NCI-H510A treated with DMSO at 0.1 percent for 48 hours (cell line): ENCODE data around the gene EPB41L4A.
A peak's percentile ranks its signal among the peaks of the same experiment; 100 is the strongest.

ENCODE experiments used
- DNase-seq: peaks from one replicate; lab custom pipeline; 2025; lab: John Stamatoyannopoulos, UW

The EPB41L4A gene

DNA sequence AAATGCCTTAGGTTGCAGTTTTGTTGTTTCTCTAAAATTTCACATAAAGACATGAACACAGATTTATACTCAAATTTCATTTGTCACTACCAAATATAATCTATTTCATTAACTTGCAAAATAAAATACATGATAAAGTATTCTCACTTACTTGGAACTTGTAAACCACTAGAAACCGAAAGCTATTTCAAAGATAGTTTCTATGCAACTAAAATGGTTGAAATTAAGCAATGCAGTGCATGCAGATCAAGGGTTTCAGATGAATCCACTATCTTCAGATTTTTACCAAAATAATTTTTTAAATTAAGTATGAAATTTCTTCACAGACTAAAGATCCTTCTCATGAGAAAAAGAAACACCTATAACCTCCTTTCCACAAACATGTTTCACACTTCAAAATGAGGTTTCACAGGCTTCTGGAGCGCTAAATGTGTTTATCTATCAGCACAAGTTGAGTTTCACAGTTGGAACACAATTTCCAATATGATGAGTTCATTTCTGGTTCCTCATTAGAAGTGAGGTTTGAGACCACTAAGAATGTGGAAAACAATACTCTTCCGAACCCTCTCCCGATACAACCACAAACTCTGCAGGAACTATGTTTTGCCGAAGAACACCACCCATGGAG, 63.9 kb downstream of the EPB41L4A start:
- no peak for DNase-seq

DNA sequence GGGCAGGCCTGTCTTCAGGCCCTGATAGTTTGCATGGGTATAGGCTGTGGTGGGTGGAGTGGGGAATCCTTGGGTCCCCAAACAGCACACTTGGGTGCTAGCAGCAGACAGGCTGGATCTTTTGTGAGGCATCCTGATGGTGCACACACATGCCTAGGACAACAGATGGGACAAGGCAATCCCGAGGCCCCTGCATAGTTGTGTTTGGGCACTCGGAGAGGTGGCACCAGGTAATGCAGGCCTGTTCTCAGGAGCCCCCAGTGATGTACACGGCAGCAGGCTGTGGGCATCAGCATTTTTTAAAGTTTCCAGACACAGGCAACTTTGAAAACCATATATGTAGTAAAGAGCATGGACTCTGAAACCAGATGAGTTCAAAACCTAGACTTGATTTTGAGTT, 65.4 kb downstream of the EPB41L4A start:
- DNase-seq: no peak

- DNase-seq: no peak
These were observed 67.9 kb downstream of the EPB41L4A start for GRCh38 chr5:112351225-112351624.

GRCh38 chr5:112350626-112351025, 68.5 kb downstream of the EPB41L4A start:
- DNase-seq: no peak

- DNase-seq: no peak
These were observed 69.7 kb downstream of the EPB41L4A start for GRCh38 chr5:112349371-112349770.

GRCh38 chr5:112348915-112349314, 70.2 kb downstream of the EPB41L4A start:
- no peak for DNase-seq

DNA sequence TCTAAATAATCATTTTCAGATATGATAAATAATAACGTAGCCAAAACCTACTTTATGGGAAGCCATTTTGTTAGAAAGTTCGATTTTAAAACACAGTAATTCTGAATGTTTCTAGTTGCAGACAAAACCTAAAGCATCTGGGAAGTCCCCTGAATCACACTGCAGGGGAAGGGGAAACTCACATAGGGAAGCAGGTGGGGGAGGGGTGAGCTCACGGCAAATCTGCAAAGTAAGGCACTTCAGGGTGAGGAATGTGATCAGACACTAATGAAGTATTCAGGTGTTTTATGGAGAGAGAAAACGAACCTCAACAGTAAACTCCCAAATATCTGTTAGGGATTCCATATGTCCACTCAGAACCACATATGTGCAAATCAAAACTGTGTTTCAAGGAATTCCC, 70.7 kb downstream of the EPB41L4A start:
- DNase-seq: no peak

DNA sequence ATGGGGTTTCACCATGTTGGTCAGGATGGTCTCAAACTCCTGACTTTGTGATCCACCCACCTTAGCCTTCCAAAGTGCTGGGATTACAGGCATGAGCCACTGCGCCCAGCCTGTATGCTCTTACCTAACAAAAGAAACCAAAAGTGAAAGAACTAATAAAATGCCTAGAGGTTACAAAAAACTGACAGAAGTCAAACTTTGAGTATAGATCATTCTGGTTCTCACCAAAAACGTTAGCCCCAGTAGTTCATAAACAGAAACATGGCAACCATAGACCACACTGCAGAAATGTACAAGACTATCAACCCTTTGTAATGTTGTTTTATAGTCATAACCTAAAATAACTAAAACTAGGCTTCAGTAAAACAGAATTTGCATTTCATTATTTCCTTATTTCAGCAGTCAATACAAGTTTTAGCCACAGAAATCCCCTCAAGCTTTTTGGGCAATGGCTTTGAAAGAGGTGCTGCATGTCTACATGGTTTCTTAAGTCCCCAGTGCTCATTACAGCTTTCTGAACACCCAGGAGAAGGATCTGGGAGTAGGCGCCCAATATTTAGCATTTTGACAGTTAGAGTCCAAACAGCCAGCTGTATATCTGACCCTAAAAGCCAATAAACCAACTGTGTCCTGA, 72.5 kb downstream of the EPB41L4A start:
- no peak for DNase-seq

DNA sequence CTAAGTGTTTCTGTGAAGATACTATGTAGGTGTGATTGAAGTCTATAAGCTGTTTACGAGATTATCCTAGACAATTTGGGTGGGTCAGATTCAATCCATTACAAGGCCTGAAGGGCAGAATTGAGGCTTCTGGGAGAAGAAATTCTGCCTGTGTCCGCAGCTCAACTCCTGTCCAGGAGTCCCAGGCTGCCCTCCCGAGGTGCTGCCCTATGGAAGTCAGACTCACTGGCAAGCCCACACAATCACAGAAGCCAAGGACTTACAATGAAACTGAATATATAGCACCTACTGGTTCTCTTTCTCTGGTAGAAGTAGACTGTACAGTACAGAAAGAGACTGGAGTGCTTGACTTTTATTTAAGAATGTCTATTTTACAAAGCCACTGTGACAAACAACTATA, 74.5 kb downstream of the EPB41L4A start:
- no peak for DNase-seq

DNA sequence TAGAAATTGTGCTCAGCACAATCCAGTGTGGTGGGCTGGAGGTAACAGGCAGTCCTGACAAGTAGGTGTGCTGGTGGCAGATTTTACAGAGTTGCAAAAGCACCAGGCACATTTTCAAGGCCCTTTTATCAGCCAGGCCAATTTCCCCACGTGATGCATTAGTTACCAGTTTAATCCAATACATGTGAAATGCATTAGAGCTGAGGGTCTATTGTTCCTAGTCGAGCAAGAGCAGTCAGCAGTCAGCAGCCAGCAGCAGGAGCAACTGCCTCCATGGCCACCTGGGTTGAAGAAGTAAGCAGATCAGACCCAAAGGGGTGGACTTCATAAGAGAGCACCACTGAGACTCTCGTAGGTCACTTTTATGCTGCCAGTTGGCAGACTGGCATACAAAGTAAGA, 76.7 kb downstream of the EPB41L4A start:
- no peak for DNase-seq

DNA sequence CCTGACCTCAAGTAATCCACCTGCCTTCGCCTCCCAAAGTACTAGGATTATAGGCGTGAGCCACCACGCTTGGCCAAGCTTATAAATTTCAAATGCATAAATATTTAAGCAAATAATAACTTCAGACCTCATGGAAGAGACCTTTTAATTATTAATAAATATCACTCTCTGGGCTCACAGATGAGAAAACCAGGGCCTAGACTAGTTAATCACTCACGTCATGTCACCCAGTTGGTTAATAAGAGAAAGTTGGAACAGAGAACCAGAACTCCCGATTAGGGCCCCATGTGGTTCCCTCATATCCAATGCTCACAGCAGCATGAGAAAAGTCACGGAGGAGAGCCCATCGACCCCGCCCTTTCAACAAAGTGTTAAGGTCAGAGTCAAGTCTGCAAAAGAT, 79.3 kb downstream of the EPB41L4A start:
- no peak for DNase-seq

DNA sequence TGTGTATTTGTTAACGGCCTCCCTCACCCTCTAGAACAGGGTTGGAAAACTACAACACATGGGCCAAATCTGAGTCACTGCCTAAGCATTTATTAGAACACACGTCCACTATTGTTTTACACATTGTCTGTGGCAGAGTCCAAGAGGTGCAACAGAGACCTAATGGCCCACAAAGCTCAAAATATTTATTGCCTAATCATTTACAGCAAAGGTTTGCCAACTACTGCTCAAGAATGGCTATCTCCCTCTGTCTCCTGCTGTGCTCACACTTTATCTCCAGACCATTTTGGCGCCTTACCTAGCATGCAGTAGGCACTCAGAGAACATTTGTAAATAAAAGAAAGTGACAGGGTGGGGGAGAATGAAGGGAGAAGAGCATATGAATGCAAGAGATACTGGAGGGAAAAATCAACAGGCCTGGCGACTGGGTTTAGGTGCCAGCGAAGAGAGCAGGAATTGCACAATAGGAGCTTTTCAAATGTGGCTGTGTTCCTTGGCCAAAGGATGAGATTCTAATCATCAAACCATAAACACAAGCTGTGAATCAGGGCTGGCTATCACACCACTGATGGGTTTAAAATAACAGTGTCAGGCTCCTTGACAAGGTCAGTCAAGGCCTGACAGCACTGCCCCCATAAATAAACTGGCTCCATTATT, 80.3 kb downstream of the EPB41L4A start:
- peak; percentile 39 for DNase-seq

DNA sequence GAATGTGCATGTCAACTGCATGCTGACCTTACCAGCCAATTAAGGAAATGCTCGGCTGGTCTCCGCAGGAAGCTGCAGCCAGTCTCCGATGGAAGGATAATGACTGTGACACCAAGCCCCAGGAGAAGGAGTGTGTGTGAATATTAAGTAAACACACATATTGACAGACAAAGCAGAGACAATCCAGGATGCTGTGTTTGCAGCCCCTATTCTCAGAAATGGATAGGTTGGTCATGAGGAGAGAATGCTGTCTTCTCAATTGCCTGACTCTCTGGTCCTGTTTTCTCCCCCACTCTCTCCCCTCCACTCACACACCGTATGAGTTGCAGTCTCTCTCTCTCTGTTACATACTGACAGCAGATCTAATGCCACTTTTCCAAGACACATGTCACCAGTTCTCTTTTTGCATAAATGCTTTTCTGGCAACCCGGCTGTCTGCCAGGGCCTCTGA, 85.7 kb downstream of the EPB41L4A start:
- DNase-seq: peak; percentile 59

DNA sequence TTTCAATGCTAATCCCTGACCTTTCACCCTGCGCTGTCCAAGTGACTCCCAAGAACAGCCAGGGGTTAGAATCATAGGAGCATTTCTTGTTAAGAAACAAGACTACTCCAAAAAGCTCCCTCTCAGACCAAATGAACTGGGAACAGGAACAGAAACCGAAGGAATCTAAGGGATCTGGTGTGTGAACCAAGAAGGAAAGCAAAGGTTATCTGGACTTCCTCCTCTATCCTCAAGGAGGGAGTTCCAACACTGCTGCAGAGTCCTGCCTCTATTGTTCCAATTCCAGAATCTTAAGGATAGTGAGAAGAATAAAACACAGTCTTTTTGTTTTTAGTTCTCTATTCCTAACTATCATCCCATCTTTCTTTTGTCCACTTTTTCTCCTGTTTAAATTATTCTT, 87.2 kb downstream of the EPB41L4A start:
- no peak for DNase-seq

DNA sequence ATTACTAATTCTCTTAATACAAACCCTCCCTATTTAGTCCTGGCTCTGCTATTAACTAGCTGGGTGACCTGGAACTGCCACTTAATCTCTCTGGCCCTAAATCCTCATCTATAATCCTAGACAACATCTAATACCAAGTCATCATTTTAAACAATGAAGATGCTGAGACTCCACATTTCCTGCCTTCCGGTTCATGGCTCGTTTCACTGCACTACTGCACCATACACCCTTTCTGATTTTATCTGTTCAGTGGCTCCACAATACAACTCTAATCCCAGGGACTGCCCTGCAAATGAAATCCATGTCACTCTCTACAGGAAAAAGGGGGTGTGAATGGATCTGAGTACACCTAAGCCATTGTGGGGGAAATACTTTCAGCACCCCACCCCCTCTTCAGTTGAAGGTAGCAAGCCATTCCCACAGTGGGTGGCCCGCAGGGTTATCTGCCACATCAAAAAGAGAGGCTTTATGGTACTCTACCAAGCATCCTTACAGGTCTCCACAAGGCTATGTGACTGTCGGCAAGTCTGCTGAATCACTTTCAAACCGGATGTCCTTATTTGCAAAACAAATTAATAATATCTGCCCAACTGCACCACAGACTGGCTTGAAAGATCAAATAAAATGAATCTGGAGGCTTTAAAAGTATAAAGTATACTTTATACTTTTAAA, 89.5 kb downstream of the EPB41L4A start:
- peak; percentile 59 for DNase-seq

DNA sequence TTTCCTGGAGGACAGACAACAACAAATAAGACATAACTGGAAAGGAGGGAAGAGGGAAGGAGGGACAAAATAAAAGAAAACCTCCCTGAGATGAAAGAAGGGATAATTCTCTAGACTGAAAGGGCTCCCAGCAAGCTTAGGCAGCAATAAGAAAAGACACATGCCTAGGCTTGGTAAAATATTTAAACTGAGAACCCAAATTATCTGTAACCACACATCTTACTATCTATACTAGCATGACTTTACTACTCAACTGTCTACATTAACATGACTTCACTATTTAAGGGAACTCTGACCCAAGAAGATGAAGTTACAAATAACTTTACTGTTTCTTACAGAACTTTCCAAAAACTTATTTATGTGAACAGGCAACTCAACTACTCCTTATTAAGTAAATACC, 95.9 kb downstream of the EPB41L4A start:
- no peak for DNase-seq

DNA sequence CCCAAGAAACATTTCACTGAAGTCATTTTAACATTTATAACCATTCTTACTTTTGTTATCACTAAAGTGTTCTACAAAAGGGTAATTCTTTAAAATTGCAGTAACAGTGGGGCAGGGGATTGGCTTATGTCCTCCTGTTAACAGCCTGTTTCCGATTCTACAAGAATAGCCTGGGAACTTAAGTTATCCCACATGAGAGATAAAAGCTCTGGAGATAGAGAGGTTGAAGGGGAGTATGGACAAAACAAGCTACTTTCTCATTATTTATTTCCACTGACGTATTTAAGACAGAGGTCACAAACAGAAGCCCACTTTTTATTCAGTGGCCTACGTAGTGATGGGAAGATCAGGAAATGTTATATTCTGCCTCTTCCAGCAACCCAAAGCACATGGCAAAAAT, 98.7 kb downstream of the EPB41L4A start:
- DNase-seq: no peak

DNA sequence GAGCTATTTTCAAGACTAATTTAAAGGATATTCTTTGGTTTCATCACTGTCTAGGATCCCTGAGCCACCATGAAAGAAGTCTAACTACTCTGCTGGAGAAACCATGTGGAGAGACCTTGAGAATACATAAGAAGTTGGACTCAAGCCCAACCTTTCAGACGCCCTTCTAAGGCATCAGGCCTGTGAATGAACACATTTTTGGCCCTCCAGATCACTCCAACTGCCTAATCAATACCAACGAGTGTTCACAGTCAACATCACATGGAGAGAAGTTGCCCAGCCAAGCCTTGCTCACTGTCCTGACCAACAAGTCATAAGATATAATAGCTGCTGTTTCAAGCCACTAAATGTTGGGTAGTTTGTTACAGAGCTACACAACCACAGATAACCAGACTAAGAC, 100.7 kb downstream of the EPB41L4A start:
- DNase-seq: no peak

GRCh38 chr5:112317866-112318265, 101.2 kb downstream of the EPB41L4A start:
- DNase-seq: no peak

DNA sequence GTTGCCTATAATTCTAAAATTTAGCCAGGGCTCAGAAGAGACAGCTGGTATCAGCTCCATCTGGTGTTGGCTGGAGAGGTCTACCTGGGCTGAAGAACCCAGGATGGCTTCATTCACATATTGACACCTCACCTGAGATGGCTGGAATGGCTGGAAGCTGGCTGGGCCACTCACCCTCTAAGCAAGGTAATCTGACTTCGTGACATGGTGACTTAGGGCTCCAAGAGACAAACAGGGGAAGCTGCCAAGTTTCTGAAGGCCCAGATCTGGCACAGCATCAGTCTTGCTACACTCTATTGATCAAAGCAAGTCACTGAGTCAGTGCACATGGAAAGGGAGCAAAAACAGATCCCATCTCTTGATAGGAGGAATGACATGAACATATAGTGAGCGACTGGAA, 102.3 kb downstream of the EPB41L4A start:
- no peak for DNase-seq

- DNase-seq: peak; percentile 3
These were observed 103.1 kb downstream of the EPB41L4A start for GRCh38 chr5:112316006-112316405.

DNA sequence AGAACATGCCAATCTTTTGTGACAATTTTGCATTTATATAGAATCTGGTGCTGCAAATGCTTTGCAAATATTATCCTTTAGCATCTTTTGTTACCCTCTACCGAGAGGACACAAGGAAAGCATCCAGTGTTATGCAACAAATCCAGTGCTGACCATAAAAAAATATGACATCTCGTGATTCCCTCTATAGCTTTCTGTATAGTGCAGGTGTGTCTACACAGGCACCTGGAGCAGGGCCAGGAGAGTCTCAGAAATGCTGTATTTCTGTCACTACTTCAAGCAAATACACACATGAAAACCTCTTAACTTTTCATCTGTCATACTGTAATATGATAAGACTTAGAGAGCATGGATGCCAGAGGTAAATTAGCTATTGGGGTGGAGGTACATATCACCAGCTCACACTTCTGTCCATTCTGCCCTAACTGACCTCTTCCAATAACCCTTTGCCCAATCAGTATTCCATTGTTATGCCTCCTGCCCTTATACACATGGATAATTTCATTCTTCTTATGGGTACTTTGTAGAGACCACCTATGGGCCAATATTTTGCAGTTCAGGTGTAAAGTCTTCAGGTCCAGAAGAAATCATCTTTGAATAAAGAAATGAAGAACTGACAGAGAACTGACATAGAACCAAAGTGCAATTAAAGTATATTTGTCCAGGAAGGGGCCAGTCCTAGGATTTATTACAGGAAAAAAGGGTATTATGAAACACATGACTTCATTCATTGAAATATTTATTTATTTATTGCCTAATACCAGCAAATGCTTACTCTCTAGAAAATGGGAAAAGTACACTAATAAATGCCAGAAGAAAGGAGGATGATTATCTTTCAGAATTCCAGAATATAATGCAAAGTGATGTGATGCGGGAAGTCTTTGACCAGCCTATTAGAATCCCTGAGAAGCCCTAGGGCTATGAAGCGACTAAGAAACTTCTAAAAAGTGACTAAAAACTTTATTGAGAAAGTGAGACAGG, 106.5 kb downstream of the EPB41L4A start:
- DNase-seq: no peak
